T-helper 17 cell (primary cell): ENCODE data around the gene LOXL4. TPM values are rescaled to one million over a fixed set of nuclear protein-coding genes. Genes with fewer than 3 reads are reported as not detected.

Source experiments
- ATAC-seq: fragments of 150-1000 bp; cut with Tn5 transposase; 2 replicates; pipeline ENCODE4 v1.10.0; 2021; ENCODE audit warnings: mild to moderate bottlenecking, moderate library complexity
- DNase-seq, 3 donors: peaks; one replicate each; pipeline versions ENCODE4 v3.0.0 to v3.0.0-alpha.2; 2020 to 2021
- H3K9me3 ChIP-seq: one replicate; pipeline ENCODE4 v1.7.0; 2013; ENCODE audit warnings: low read length, mild to moderate bottlenecking; ENCODE audit not compliant: control insufficient read depth, poor library complexity, severe bottlenecking
- H3K27ac Mint-ChIP-seq: one replicate; pipeline ENCODE4 v1.8.0; 2022; ENCODE audit warnings: mild to moderate bottlenecking, moderate library complexity, mixed read lengths
- H3K27me3 Mint-ChIP-seq: one replicate; pipeline ENCODE4 v1.8.0; 2022; ENCODE audit warnings: mixed read lengths
- H3K36me3 Mint-ChIP-seq: one replicate; pipeline ENCODE4 v1.8.0; 2022; ENCODE audit warnings: low read depth, mixed read lengths
- H3K4me1 Mint-ChIP-seq: one replicate; pipeline ENCODE4 v1.8.0; 2022; ENCODE audit warnings: mild to moderate bottlenecking, mixed read lengths
- H3K4me3 Mint-ChIP-seq: one replicate; pipeline ENCODE4 v1.8.0; 2022; ENCODE audit warnings: mild to moderate bottlenecking, moderate library complexity, mixed read lengths
- total RNA-seq, 4 donors: library from RNA in 2 of 4; stranded (reverse) in 2 of 4; gene quantifications; one replicate each; pipeline ENCODE4 v1.2.3 and lab custom pipeline; 2022 to 2026

The LOXL4 gene
- total RNA-seq, 2 donors from 2014 or later, result not detected

- H3K36me3 Mint-ChIP-seq, result peaks cover 4% of the 10 kb centered on the region
- ATAC-seq (no peak), DNase-seq (no peak)
- H3K27me3 Mint-ChIP-seq, result no peaks in the 10 kb centered on the region
- H3K9me3 ChIP-seq, result no peaks in the 10 kb centered on the region
- H3K27ac Mint-ChIP-seq, result no peak overlapping the region
- peaks cover 7% of the 10 kb centered on the region for H3K4me1 Mint-ChIP-seq
- H3K4me3 Mint-ChIP-seq, result no peak overlapping the region
Measured at GRCh38 chr10:98255146-98255877, 12.7 kb downstream of the LOXL4 start.

DNA sequence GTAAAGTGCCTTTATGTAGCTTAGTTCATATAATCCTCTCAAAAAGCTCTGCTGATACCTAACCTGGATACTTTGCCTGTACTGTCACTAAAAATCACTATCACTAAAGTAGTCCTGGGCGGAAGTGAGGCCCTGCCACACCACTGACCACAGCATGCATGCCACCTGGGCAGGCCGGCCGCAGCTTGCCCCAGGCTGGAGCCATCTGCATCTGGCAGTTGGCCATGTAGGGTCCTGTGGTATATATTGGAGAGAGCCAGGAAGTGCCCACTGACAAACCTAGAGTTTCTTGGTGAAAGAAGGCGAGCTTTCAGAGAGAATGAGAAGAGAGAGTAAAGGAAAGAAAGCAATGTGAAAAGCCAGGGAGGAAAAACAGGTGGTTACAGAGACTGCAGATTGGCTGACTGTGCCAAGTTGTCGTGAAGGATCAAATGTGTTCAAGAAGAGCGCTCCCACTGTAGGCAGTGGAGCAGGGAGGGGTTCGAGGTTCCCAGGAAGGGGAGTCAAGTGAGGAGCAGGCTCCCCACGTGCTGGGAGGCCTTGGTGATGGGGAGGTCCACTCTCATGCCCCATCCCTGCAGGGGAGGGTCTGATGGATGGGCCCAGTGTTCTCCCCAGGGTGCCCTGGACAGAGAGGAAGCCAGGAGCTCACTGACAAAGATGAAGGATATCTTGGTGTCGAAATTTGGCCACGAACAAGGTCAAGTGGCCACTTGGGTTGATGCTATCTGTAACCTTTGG is 13.6 kb downstream of the LOXL4 start:
- no peaks in the 10 kb centered on the region for H3K9me3 ChIP-seq
- no peak for DNase-seq
- Mint-ChIP-seq H3K4me1 (peaks cover 13% of the 10 kb centered on the region), H3K27me3 (no peaks in the 10 kb centered on the region), H3K4me3 (no peak overlapping the region), H3K27ac (no peak overlapping the region), H3K36me3 (peaks cover 9% of the 10 kb centered on the region)
- ATAC-seq, result no peak

DNA sequence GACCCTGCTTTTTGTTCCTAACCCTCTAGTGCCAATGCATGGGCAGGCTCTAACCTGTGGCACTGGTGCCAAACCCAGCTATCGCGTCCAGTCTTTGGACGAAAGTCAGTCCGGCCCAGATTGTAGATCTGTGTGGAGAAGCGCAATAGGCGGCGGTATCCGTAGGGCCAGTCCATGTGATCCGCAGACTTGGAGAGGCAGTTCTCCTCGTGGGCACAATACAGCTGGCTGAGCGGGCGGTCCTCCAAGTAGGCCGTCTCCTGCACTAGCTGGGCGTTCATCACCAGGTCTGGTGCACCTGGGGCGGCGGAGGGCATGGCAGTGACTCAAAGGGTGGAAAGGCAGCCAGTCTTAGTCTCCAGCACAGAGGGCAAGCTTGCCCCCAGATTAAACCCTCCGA is 14.5 kb downstream of the LOXL4 start:
- ATAC-seq (no peak), DNase-seq (no peak)
- Mint-ChIP-seq H3K4me1 (peaks cover 13% of the 10 kb centered on the region), H3K4me3 (no peak overlapping the region), H3K36me3 (peaks cover 9% of the 10 kb centered on the region), H3K27ac (no peak overlapping the region), H3K27me3 (no peaks in the 10 kb centered on the region)
- no peaks in the 10 kb centered on the region for H3K9me3 ChIP-seq

- Mint-ChIP-seq H3K4me3 (no peak overlapping the region), H3K27me3 (no peaks in the 10 kb centered on the region), H3K4me1 (peaks cover 13% of the 10 kb centered on the region), H3K36me3 (peaks cover 9% of the 10 kb centered on the region), H3K27ac (no peak overlapping the region)
- ATAC-seq (no peak), DNase-seq (no peak)
- H3K9me3 ChIP-seq, result no peaks in the 10 kb centered on the region
Measured at GRCh38 chr10:98252464-98252863, 15.5 kb downstream of the LOXL4 start.

GRCh38 chr10:98251399-98251798 is 16.6 kb downstream of the LOXL4 start:
- DNase-seq (no peak), ATAC-seq (no peak)
- H3K9me3 ChIP-seq, result no peaks in the 10 kb centered on the region
- Mint-ChIP-seq H3K27ac (no peak overlapping the region), H3K27me3 (no peaks in the 10 kb centered on the region), H3K36me3 (peaks cover 12% of the 10 kb centered on the region), H3K4me1 (peaks cover 13% of the 10 kb centered on the region), H3K4me3 (no peak overlapping the region)

DNA sequence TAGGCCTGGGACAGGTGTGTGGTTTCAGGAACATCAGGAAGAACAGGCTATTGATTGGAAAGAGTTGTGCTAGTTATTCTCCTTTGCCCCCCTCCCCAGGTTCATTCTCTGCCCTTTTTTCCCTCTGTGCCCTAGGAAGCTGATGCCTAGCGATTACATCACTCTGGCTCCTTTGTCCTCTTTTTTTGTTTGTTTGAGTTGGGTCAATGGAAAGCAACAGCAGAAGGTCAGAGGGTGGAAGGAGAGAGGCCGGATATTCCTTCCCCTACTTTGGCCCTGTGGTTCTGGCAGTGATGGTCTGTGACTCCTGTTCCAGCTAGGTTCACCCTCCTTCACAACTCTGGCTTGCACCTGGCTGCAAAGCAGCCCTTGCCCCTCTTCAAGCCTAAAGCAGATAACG is 18.9 kb downstream of the LOXL4 start:
- Mint-ChIP-seq H3K36me3 (peaks cover 15% of the 10 kb centered on the region), H3K4me1 (peaks cover 5% of the 10 kb centered on the region), H3K27ac (peak overlapping the region; percentile 67), H3K4me3 (no peak overlapping the region), H3K27me3 (no peaks in the 10 kb centered on the region)
- DNase-seq (no peak), ATAC-seq (no peak)
- no peaks in the 10 kb centered on the region for H3K9me3 ChIP-seq

- Mint-ChIP-seq H3K4me3 (no peak overlapping the region), H3K27ac (no peak overlapping the region), H3K4me1 (peaks cover 5% of the 10 kb centered on the region), H3K36me3 (peaks cover 18% of the 10 kb centered on the region), H3K27me3 (no peaks in the 10 kb centered on the region)
- no peak for ATAC-seq
- no peak for DNase-seq
- no peaks in the 10 kb centered on the region for H3K9me3 ChIP-seq
Measured at GRCh38 chr10:98248018-98248417, 20.0 kb downstream of the LOXL4 start.

- no peaks in the 10 kb centered on the region for H3K9me3 ChIP-seq
- Mint-ChIP-seq H3K4me3 (no peak overlapping the region), H3K27me3 (no peaks in the 10 kb centered on the region), H3K27ac (no peak overlapping the region), H3K36me3 (peaks cover 21% of the 10 kb centered on the region), H3K4me1 (peaks cover 5% of the 10 kb centered on the region)
- no peak for DNase-seq
- no peak for ATAC-seq
Measured at GRCh38 chr10:98246911-98247805, 20.8 kb downstream of the LOXL4 start.

DNA sequence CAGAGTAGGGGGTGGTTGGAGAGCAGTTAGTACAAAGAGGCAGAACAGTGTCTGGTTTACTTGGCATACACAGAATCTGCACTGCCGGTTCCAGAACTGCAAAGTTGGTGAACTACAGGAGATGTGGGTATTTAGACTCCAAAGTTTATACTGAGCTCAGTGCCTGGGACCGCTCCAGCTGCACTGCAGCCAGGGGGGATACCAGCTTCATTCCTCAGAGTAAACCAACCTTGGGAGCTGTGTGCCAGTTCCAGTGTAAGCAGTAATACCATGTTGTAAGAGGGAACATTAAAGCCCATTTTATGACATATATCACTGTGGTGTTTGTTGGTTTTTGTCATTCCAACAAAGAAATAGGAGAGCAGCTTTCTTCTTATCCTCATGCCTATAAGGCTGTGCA is 23.4 kb downstream of the LOXL4 start:
- peaks cover 1% of the 10 kb centered on the region for H3K4me1 Mint-ChIP-seq
- no peak for DNase-seq
- H3K9me3 ChIP-seq, result no peaks in the 10 kb centered on the region
- H3K27ac Mint-ChIP-seq, result no peak overlapping the region
- H3K27me3 Mint-ChIP-seq, result no peaks in the 10 kb centered on the region
- peaks cover 16% of the 10 kb centered on the region for H3K36me3 Mint-ChIP-seq
- no peak for ATAC-seq
- H3K4me3 Mint-ChIP-seq, result no peak overlapping the region

DNA sequence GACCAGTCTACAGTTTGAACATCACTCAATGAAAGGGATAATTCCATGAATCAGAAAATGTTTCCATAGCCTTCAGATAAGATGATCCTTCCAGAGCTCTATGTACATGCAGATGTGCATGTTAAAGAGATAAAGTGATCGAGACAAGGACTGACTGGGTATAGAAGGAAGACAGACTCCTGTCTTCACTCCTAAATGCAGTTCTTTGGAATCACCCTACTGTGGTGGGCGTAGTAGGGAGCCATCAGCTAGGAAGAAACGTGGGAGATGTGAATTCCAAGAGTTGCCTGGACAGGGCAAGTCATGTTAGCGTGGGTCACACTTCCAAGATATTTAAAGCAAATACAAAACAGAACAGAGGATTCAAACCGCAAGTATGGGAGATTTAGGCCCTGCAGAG is 23.9 kb downstream of the LOXL4 start:
- Mint-ChIP-seq H3K4me1 (no peaks in the 10 kb centered on the region), H3K4me3 (no peak overlapping the region), H3K36me3 (peaks cover 15% of the 10 kb centered on the region), H3K27me3 (no peaks in the 10 kb centered on the region), H3K27ac (no peak overlapping the region)
- ATAC-seq, result no peak
- no peaks in the 10 kb centered on the region for H3K9me3 ChIP-seq
- DNase-seq, result no peak

GRCh38 chr10:98242823-98243222 is 25.2 kb downstream of the LOXL4 start:
- ATAC-seq (no peak), DNase-seq (no peak)
- H3K27ac Mint-ChIP-seq, result no peak overlapping the region
- no peaks in the 10 kb centered on the region for H3K9me3 ChIP-seq
- H3K27me3 Mint-ChIP-seq, result no peaks in the 10 kb centered on the region
- H3K4me1 Mint-ChIP-seq, result no peaks in the 10 kb centered on the region
- no peak overlapping the region for H3K4me3 Mint-ChIP-seq
- peaks cover 15% of the 10 kb centered on the region for H3K36me3 Mint-ChIP-seq

GRCh38 chr10:98240524-98240923 is 27.5 kb downstream of the LOXL4 start:
- Mint-ChIP-seq H3K36me3 (peaks cover 10% of the 10 kb centered on the region), H3K27ac (no peak overlapping the region)

DNA sequence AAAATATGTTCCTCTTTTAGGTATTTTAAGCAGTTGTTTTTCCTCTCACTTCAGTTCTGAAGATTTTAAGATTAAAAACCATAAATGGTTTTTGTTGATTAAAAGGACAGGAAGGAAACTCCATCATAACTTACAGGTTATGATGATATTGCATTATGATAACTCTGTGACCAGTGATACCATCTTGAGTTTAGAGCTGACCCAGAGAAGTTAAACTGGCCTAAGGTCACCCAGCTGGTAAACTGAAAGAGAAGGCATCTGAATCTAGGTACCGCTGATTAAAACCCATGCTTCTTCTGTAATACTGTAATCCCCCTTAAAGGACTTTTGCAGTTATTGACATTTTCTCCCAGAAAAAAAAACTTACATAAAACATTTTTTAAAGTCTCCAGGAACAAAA is 29.6 kb downstream of the LOXL4 start:
- H3K36me3 Mint-ChIP-seq, result peaks cover 10% of the 10 kb centered on the region
- peaks cover 6% of the 10 kb centered on the region for H3K4me1 Mint-ChIP-seq
- no peak for ATAC-seq
- no peaks in the 10 kb centered on the region for H3K27me3 Mint-ChIP-seq
- DNase-seq, result no peak
- H3K4me3 Mint-ChIP-seq, result no peak overlapping the region
- H3K9me3 ChIP-seq, result no peaks in the 10 kb centered on the region
- H3K27ac Mint-ChIP-seq, result no peak overlapping the region

More at GRCh38 chr10:98240524-98240923, 27.5 kb downstream of the LOXL4 start:
- no peaks in the 10 kb centered on the region for H3K9me3 ChIP-seq
- DNase-seq, result no peak
- no peak overlapping the region for H3K4me3 Mint-ChIP-seq
- H3K27me3 Mint-ChIP-seq, result no peaks in the 10 kb centered on the region
- no peak for ATAC-seq
- H3K4me1 Mint-ChIP-seq, result peaks cover 2% of the 10 kb centered on the region
